Stimulated activated CD4-positive, alpha-beta T cell treated with anti-CD3 and anti-CD28 coated beads, Interleukin-2, amount 100 ng/mL, for 24 hours (primary cell): ENCODE results near the gene TEX264.

Experiments used
- DNase-seq, 2 donors: peaks; one replicate each; pipeline ENCODE4 v3.0.0-alpha.2; 2020

The TEX264 gene

DNA sequence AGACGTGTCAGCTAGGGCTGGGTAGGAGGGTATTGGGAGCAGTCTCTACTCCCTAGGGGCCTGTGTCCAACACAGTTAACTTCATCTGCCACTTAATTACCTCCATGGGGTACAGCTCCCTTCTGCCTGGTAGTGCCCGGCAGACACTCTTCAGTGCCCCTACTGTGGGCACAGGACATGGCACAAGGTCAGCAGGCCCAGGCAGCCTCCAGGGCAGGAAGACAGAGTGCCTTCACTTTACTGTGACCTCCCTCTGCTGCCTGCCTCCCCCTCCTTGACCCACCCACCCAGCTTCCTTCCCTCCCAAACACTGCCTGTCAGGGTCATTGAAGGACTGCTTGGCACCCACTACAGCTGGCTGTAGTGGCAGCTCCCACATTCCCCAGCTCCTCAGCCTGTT, 29.4 kb downstream of the TEX264 start:
- no peak for DNase-seq

DNA sequence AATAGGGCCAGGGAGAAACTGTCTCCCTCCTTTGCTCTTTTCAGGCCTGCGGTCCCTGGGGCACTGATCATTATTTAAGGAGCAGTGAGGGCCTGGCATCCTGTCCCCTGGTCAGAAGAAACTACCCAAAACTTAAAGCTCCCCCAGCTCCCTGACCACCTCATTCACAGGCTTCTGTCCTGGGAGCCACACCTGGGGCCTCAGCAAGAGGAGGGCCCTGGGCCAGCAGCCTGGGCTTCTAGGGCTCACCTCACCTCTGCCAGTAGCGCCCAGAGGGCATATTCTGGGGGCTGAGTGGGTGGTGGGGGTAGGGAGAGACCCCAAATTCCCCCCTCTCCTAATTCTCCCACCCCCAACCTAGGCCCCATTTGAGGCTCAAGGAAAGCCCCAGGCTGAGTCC, 31.1 kb downstream of the TEX264 start:
- DNase-seq = no peak

DNA sequence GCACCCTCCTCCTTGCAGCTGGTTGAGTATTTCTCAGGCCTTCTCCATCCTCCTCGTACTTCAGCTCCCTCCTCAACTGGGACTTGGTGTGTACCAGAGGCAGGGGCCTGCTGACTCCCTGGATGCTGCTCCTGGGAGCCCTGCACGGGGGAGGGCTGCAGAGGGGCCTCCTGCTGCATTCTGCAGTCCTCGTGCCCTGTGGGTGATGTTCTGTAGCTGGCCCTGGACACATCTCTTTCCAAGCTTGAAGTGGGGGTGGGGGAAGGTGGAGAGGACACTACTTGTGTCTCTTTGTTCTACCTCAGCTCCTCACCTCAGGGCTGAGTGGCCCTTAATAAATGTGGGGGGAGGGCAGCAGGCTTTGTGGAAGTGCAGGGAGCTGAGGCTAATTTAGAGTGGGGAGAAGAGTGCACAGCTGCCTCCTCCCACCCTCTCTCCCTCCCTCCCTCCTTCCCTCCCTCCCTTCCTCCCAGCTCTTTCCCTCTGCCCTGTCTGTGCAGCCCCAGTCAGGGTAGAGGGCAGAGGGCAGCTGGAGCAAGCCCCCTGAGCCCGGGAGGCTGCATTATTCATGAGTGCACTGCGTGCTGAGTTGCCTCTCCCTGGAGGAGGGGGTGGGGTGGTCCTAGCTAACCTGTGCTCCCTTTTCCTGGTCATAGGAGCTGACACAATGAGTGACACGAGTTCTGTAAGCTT, 32.2 kb downstream of the TEX264 start:
- no peak for DNase-seq

DNA sequence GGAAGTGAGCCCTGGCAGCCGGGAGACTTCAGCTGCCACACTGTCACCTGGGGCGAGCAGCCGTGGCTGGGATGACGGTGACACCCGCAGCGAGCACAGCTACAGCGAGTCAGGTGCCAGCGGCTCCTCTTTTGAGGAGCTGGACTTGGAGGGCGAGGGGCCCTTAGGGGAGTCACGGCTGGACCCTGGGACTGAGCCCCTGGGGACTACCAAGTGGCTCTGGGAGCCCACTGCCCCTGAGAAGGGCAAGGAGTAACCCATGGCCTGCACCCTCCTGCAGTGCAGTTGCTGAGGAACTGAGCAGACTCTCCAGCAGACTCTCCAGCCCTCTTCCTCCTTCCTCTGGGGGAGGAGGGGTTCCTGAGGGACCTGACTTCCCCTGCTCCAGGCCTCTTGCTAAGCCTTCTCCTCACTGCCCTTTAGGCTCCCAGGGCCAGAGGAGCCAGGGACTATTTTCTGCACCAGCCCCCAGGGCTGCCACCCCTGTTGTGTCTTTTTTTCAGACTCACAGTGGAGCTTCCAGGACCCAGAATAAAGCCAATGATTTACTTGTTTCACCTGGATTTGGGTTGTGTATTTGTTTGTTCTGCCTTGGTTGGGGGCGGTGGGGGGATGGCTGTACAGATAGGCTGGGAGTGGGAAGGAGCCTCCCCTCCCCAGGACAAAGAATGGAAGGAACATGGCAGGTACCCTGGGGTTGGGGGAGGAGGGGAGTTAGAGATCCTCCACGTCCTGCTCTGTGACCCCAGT, 32.9 kb downstream of the TEX264 start:
- no peak for DNase-seq

DNA sequence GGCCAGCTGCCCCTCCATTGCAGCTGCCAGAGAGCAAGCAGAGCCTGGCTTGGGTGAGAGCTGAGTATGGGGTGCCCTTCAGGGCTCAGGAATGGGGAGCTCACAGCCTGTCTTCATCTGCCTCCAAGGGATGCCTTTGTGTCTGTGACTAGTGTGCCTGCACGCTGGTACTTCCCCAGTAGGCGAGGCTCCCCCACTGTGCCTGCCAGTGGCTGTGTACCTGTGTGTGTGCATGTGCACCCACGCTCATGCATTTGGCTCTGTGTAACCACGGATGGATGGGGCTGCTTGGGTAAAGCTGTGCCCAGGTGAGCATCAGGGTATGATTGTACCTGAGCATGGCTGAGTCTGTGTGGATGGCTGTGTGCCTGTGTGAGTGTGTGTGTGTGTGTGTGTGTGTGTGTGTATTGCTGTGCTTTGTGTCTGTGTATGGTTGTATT, 33.5 kb downstream of the TEX264 start:
- DNase-seq = no peak

DNA sequence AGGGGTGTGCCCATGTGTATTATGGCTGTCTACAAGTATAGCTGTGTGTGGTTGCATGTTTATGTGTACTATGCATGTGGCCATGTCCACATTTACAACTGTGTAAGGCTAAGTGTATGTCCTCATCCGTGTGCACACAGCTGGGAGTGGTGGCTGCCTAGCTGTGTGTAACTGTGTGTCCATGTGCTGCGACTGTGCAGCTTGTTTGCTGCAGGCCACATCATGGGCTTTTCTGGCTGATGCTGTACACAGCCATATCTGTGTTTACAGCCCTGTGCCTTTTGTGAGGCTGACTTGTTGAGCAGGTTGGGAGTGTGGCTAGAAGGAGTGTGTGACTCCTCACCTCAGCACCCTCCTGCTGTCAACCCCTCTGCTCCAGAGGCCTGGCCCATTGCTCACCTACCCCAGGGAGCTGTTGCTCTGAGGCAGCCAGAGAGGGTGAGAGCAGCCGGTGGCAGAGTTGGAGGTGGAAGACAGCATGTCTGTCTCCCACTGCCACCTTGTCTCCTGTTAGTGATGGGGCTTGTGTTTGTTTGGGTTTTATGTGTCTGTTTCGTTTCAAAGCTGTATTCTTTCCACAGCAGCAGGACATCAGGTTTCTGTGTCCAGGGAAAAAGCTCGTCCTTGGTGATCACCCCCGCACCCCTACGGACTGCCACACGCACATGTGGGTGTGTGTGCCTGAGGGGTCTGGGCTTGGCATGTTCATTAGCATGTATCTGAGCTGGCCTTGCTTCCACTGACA, 34.4 kb downstream of the TEX264 start:
- no peak for DNase-seq

DNA sequence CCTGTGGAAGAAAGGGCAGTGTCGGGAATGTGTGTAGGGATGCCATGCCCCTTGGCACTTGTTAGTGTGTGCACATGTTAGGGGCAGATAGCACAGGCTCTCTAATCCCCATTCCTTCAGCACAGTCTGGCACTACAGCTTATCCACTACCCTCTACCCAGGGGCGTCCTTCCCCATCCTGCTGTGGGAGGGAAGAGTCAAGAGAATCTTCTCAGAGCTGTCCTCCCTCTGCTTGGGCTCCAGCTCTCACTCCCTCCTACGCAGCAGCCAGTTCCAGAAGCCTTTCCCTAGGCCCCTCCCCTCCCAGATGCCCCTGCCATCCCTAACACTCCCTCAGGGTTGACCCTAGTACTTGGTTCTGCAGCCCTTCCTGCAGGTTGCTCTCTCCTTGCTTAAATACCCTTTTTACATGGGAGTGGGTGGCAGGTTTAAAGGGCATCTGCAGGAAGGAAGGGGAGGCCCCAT, 35.0 kb downstream of the TEX264 start:
- DNase-seq = no peak

DNA sequence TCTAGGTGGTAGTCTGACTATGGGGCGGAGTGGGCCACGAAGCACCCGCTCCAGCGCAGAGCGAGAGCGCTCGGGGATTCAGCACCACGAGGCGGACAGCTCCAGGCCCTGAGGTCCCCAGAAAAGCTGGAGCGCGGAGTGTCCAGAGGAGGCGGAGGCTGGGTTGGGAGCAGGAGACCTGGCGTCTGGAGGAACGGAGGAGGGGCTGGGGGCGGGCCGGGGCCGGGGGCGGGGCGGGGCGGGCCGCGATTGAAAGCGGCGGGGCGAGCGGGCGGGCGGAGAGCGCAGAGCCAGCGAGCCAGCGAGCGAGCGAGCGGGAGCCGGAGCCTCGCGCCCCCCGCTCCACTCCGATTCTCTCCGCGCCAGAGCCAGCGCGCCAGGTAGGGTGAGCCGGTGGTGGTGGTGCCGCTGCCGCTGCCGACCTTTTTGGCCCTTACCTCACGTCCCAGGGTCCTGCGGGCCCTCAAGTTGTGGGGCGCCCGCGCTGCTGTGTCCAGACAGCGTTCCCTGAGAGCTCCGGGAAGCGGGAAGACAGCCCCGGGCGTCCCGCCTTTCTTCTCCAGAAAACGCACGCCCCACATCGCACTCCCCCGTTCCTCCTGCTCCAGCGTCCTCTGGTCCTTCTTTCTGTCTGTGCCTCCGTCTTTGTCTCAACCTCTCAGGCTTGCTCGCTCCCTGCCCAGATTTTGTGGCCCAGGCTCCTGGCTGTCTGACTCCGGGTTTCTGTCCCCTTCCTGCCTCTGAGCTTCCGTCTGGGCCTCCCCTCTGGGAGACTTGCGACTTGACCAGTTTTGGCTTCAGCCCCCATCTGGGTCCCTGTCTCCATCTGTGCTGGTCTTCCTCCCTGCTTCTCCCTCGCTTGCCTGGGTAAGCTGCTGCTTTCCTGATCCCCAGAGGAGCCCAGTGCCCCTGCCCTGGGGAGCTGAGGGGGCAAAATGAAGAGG, 36.0 kb downstream of the TEX264 start, which contains the start of gene GRM2:
GRM2 (plus strand) TSS at position 281 of the 944 bp plus-strand sequence. CDS start 1,916 bp downstream, outside the sequence.
- DNase-seq = peak in 1 of 2 donors; percentile 35

DNA sequence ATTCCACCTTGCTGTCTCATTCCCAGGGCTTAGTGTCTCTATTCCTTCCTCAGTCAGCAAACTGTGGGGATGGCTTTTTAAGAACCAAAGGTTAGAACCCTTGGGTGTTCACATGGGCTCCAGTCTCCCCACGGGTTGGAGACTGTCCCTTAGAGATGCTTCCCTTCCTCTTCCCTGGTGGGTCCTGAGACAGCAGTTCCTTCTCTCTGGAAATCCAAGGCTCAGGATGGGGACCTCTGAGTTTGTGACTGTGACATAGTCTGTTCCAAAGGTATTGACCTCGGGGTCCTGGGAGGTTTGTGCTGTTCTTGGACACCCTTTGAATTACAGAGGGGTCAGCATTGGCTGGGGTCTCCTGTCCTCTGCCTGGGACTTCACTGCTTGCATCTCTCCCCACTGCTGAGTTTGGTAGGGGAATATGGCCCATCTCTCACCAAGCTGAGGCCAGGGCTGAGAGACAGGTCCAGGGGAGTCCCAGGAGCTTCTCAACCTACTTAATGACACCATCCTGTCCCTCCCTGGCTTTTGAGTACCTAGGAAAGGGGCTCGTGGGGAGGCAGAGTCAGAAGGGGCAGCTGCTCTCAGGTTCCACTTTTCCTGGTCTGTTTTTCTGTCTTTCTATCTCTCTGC, 37.3 kb downstream of the TEX264 start:
- DNase-seq = no peak

DNA sequence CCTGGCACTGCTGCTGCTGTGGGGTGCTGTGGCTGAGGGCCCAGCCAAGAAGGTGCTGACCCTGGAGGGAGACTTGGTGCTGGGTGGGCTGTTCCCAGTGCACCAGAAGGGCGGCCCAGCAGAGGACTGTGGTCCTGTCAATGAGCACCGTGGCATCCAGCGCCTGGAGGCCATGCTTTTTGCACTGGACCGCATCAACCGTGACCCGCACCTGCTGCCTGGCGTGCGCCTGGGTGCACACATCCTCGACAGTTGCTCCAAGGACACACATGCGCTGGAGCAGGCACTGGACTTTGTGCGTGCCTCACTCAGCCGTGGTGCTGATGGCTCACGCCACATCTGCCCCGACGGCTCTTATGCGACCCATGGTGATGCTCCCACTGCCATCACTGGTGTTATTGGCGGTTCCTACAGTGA, 38.0 kb downstream of the TEX264 start:
- DNase-seq = no peak

DNA sequence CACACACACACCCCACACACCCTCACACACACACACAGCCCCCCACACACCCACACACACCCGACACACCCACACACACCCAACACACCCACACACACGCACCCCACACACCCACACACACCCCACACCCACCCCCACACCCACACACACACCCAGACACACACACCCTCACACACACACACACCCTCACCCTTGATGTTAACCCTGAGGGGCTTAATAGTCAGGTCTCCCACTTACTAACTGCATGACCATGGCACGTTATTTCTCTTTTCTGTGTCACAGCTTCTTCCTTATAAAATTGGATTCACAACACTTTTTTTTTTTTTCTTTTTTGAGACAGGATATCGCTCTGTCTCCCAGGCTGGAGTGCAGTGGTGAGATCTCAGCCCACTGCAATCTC, 38.6 kb downstream of the TEX264 start:
- no peak for DNase-seq

DNA sequence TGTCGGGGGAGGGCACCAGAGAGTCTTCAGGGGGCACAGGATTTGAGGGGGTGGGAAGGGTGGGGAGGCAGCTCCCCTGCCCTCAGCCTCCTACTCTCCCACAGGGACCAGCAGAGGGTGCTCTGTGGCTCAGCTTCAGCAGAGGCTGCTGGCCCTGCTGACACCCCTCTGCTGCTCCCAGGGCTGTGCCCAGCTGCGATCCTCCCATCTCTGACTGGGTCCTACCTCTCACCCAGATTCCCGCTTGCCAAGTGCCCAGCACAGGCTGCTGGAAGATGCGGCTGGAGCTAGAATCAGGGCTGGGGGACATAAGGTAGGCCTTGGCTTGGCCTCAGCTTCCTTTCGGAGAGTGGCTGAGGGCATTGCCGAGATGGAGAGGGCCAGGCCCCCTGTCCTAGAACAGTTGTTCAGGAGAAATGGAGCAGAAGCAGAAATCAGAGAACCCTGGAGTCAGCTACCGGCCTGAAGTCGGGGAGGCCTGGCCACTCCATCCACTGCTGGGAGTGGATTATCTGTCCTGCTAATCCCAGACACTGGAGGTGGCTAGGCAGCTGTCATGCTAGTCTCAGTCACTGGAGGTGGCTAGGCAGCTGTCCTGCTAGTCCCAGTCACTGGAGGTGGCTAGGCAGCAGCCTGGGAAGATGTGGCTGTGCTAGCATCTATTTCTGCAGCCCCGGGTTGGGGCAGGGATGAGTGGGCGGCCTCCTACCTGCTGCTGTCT, 39.7 kb downstream of the TEX264 start:
- no peak for DNase-seq

DNA sequence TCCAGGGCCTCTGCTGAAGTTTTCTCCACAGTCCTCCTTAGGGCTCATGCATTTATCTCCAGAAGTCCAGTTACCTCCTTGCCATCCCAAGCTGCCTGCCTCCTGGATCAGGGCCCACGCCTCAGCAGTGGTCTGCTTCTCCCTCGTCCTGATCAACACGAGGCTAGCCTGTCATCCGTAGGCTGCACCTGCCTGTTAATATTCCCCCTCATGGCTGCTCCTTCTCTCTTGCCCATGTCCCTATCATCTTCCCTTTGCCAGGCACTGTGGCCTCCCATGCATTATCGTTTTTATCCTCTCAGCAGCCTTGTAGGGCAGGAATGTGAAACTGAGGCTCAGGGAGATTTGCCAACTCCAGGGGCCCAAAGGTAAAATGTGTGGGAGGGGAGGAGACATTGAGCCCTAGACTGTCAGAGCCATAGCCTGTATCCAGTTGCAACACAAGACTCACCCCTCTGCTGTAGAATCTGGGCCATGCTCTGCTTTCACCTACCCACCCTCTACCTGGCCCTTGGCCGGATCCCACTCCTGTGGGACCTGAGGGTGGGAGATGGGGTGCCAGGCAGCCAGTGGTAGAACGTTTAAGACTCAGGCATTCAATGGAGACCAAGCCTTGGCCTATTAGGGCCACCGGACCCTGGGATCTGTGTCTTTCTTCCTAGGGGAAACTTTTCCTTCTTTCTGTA, 40.4 kb downstream of the TEX264 start:
- no peak for DNase-seq

DNA sequence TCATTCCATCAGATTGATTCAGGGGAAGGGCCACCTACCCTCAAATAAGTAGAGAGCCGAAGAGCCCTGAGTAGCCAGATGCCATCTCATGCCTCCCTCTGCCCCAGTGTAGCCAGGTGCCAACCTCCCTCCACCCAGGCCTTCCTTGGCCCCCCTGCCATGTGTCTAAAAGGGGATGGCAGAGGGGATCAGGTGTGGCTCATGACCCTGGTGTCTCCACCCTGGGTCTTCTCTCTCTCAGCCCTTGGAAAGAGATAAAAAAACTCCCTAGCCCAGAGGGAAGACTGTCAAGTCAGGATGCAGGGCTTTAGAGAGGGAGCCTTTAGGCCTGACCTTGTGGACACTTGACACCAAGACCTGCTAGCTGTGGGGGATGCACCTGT, 41.0 kb downstream of the TEX264 start:
- no peak for DNase-seq

DNA sequence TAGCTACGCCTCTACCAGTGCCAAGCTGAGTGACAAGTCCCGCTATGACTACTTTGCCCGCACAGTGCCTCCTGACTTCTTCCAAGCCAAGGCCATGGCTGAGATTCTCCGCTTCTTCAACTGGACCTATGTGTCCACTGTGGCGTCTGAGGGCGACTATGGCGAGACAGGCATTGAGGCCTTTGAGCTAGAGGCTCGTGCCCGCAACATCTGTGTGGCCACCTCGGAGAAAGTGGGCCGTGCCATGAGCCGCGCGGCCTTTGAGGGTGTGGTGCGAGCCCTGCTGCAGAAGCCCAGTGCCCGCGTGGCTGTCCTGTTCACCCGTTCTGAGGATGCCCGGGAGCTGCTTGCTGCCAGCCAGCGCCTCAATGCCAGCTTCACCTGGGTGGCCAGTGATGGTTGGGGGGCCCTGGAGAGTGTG, 41.5 kb downstream of the TEX264 start:
- no peak for DNase-seq

DNA sequence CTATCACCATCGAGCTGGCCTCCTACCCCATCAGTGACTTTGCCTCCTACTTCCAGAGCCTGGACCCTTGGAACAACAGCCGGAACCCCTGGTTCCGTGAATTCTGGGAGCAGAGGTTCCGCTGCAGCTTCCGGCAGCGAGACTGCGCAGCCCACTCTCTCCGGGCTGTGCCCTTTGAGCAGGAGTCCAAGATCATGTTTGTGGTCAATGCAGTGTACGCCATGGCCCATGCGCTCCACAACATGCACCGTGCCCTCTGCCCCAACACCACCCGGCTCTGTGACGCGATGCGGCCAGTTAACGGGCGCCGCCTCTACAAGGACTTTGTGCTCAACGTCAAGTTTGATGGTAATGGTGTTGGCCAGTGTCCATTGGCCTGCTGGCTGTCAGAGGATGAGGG, 41.9 kb downstream of the TEX264 start:
- DNase-seq = no peak

DNA sequence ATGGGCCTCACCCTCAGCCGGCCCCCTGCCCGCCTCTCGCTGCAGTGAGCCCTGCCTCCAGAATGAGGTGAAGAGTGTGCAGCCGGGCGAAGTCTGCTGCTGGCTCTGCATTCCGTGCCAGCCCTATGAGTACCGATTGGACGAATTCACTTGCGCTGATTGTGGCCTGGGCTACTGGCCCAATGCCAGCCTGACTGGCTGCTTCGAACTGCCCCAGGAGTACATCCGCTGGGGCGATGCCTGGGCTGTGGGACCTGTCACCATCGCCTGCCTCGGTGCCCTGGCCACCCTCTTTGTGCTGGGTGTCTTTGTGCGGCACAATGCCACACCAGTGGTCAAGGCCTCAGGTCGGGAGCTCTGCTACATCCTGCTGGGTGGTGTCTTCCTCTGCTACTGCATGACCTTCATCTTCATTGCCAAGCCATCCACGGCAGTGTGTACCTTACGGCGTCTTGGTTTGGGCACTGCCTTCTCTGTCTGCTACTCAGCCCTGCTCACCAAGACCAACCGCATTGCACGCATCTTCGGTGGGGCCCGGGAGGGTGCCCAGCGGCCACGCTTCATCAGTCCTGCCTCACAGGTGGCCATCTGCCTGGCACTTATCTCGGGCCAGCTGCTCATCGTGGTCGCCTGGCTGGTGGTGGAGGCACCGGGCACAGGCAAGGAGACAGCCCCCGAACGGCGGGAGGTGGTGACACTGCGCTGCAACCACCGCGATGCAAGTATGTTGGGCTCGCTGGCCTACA, 44.4 kb downstream of the TEX264 start:
- peak in 1 of 2 donors; percentile 15 for DNase-seq

DNA sequence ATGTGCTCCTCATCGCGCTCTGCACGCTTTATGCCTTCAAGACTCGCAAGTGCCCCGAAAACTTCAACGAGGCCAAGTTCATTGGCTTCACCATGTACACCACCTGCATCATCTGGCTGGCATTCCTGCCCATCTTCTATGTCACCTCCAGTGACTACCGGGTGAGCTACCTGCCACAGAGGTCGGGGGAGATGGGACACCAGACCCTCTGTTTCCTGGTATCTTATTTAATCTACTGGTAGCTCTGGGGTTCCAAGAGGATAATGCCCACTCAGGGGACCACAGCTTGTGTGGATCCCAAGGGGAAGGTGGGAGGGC, 44.9 kb downstream of the TEX264 start:
- DNase-seq = no peak

DNA sequence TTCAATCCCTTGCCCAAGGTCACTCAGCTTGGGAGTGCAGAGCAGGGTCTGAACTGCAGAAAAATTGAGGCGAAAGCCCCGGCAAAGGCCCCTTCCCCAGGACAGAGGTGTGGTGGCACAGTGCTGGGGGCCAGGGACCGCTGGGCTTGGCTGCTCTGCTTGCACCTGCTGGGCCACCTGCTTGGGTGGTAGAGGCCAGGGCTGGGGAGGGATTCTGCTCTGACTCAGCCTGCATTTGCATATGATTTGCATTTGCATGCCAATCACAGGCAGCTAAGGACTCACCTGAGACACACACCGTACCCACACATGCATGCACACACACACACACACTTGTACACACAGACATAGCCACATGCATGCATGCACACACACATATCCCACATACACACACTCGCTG, 45.8 kb downstream of the TEX264 start:
- DNase-seq = no peak

DNA sequence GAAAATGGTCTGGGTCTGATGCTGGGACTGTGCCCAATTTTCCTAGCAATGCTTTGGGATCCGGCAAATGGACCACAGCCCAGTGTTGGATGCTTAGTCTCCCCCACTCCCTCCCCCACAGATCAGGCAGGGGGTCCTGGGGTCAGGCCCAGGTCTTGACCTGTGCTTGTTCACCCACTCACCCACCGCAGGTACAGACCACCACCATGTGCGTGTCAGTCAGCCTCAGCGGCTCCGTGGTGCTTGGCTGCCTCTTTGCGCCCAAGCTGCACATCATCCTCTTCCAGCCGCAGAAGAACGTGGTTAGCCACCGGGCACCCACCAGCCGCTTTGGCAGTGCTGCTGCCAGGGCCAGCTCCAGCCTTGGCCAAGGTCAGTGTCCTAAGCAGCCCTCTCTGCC, 46.4 kb downstream of the TEX264 start:
- no peak for DNase-seq
